K562 (cell line): ENCODE data around the gene NEK1. TPM values are rescaled to one million over a fixed set of nuclear protein-coding genes. Genes with fewer than 3 reads are reported as not detected.

Experiments used
- BRCA1 ChIP-seq, 2 experiments: fragments of 450-650 bp in 1 of 2; sonication (generic) in 1 of 2; formaldehyde crosslinking in 1 of 2; IDR thresholded peaks; 2 replicates each; pipeline versions ENCODE4 v1.5.0 to v1.6.1; 2017 to 2020; ENCODE audit warnings: mild to moderate bottlenecking in 1 of 2, missing genetic modification reagents in 1 of 2
- C11orf30 ChIP-seq: fragments of 450-650 bp; IDR thresholded peaks from 2 replicates; pipeline ENCODE4 v1.6.1; 2016; ENCODE audit warnings: low read depth, mild to moderate bottlenecking
- DIDO1 ChIP-seq: fragments of 450-650 bp; IDR thresholded peaks from 2 replicates; pipeline ENCODE4 v1.6.1; 2016; ENCODE audit warnings: low read depth, missing biosample characterization, missing genetic modification characterization
- DNMT1 ChIP-seq: fragments of 450-650 bp; IDR thresholded peaks from 2 replicates; pipeline ENCODE4 v1.6.1; 2016; ENCODE audit warnings: antibody characterized with exemption, mild to moderate bottlenecking
- E2F6 ChIP-seq, 2 experiments: IDR thresholded peaks; 2 replicates each; pipeline ENCODE4 v1.6.1; 2011; ENCODE audit warnings: borderline replicate concordance in 1 of 2, control low read depth in 1 of 2, low read depth in 1 of 2, low read length in 1 of 2, mild to moderate bottlenecking in 1 of 2, mixed read lengths in 1 of 2, moderate library complexity in 1 of 2; ENCODE audit not compliant: insufficient read depth in 1 of 2, insufficient read length in 1 of 2, poor library complexity in 1 of 2, severe bottlenecking in 1 of 2; ENCODE audit errors: extremely low read depth in 1 of 2
- ELF1 ChIP-seq: fragments of 200-800 bp; sonication (Bioruptor generic); IDR thresholded peaks from 2 replicates; pipeline ENCODE4 v1.6.1; 2016; ENCODE audit warnings: missing genetic modification characterization, missing compliant biosample characterization
- ETV5 ChIP-seq: sonication (generic); formaldehyde crosslinking; IDR thresholded peaks from 2 replicates; pipeline ENCODE4 v1.4.0; 2020; ENCODE audit warnings: low read depth, mild to moderate bottlenecking, missing genetic modification reagents
- HMGN3 ChIP-seq: IDR thresholded peaks from 2 replicates; pipeline ENCODE4 v1.6.1; 2011; ENCODE audit warnings: borderline replicate concordance, low read depth, mild to moderate bottlenecking, mixed read lengths, low read length; ENCODE audit not compliant: insufficient read length; ENCODE audit errors: extremely low read depth
- KAT2B ChIP-seq: IDR thresholded peaks from one replicate; pipeline ENCODE4 v1.6.1; 2012; ENCODE audit warnings: low read depth, mild to moderate bottlenecking, control low read depth, inconsistent platforms, low read length, moderate library complexity
- KLF1 ChIP-seq: fragments of 450-650 bp; IDR thresholded peaks from 2 replicates; pipeline ENCODE4 v1.6.1; 2016; ENCODE audit warnings: missing genetic modification characterization, missing compliant biosample characterization
- MAZ ChIP-seq, 2 experiments: fragments of 450-650 bp in 1 of 2; sonication (generic) in 1 of 2; formaldehyde crosslinking; IDR thresholded peaks in 1 of 2; conservative IDR thresholded peaks in 1 of 2; 2 replicates each; pipeline versions ENCODE4 v1.4.0 to v1.5.0; 2020; ENCODE audit warnings: mild to moderate bottlenecking in 1 of 2, missing genetic modification reagents in 1 of 2
- SMARCA4 ChIP-seq: fragments of 450-650 bp; IDR thresholded peaks from 2 replicates; pipeline ENCODE4 v1.6.1; 2016
- ZBTB34 ChIP-seq: fragments of 250-450 bp; sonication (Bioruptor Pico); IDR thresholded peaks from 2 replicates; pipeline ENCODE4 v1.8.0; 2021; ENCODE audit warnings: mild to moderate bottlenecking, moderate library complexity
- ZC3H8 ChIP-seq: fragments of 450-650 bp; IDR thresholded peaks from 2 replicates; pipeline ENCODE4 v1.6.1; 2017
- ZKSCAN8 ChIP-seq: fragments of 200-800 bp; sonication (Bioruptor generic); IDR thresholded peaks from 2 replicates; pipeline ENCODE4 v1.6.1; 2016; ENCODE audit warnings: missing genetic modification characterization, missing compliant biosample characterization
- ZNF146 ChIP-seq: IDR thresholded peaks from one replicate; pipeline ENCODE4 v1.6.1; 2018; ENCODE audit warnings: missing compliant biosample characterization; ENCODE audit not compliant: unreplicated experiment
- ZNF311 ChIP-seq: fragments of 250-450 bp; sonication (Bioruptor Pico); IDR thresholded peaks from 2 replicates; pipeline ENCODE4 v1.4.0; 2020; ENCODE audit warnings: mild to moderate bottlenecking, moderate library complexity
- ZNF655 ChIP-seq: fragments of 250-450 bp; sonication (Bioruptor Pico); IDR thresholded peaks from 2 replicates; pipeline ENCODE4 v1.5.0; 2021
- polyA plus RNA-seq, 8 experiments: library from polyadenylated mRNA; depleted of rRNA in 4 of 8; stranded (reverse) in 5 of 8; unstranded in 3 of 8; fragments of >200 nt; fragmentation: Nextera tagmentation in 2 of 8; fragmentation: Illumina TruSeq in 1 of 8; extraction: Ambion mirVana in 2 of 8; extraction: Trizol in 1 of 8; gene quantifications; 2 replicates each; pipeline versions ENCODE4 v1.2.1 to v1.2.3, GENCODE V29; 2011 to 2014; ENCODE audit warnings: inconsistent platforms in 1 of 8, missing spikeins in 1 of 8
- total RNA-seq, 7 experiments: library from RNA; depleted of rRNA in 6 of 7; stranded (reverse); fragments of >200 nt in 6 of 7; fragmentation: Illumina TruSeq in 2 of 7; extraction: Trizol in 2 of 7; gene quantifications; 2 replicates each; pipeline versions ENCODE4 v1.2.1 to v1.2.3, GENCODE V29; 2011 to 2021; ENCODE audit warnings: low replicate concordance in 1 of 7
- TF ChIP-seq, protein P1 (sequence below): sonication (generic); formaldehyde crosslinking; IDR thresholded peaks from 2 replicates; pipeline ENCODE4 v1.8.0; 2022; ENCODE audit warnings: mild to moderate bottlenecking, missing genetic modification reagents
- TF ChIP-seq, protein P2 (sequence below): sonication (generic); formaldehyde crosslinking; IDR thresholded peaks from 2 replicates; pipeline ENCODE4 v1.8.1; 2023; ENCODE audit warnings: mild to moderate bottlenecking, missing genetic modification reagents

The NEK1 gene
- total and polyA plus RNA-seq, 9 of the 15 experiments (the other 6 are each of a cell fraction or from before 2014, with no cell fraction given) = 6.2 to 15.7 (median 10.3) TPM

GRCh38 chr4:169611991-169612870 is at the start of gene NEK1 (continued):
- TF ChIP-seq ZBTB34 (no peak), ZKSCAN8 (CRISPR knock-in tag) (no peak), BRCA1 (IDR thresholded peaks at IDR 0.05) (no peak), BRCA1 (CRISPR knock-in tag; IDR thresholded peaks at IDR 0.05) (no peak), KAT2B (no peak), ZNF311 (CRISPR knock-in tag) (no peak), ZNF146 (no peak), C11orf30 (peak; percentile 85), SMARCA4 (0 out of 2 replicates have a peak, but pooled peaks have one; percentile 19), MAZ (CRISPR knock-in tag; conservative IDR thresholded peaks at IDR 0.05 in 1 of 2, IDR thresholded peaks at IDR 0.05 in 1 of 2) (peak in 1 of 2 experiments; percentile 54; a peak in 2 of 4 replicates), ZC3H8 (no peak), E2F6 (IDR thresholded peaks at IDR 0.05; ENCODE audit: borderline replicate concordance in 1 of 2, extremely low read depth in 1 of 2, insufficient read depth in 1 of 2, insufficient read length in 1 of 2, low read depth in 1 of 2, low read length in 1 of 2, poor library complexity in 1 of 2, severe bottlenecking in 1 of 2) (peak in 1 of 2 experiments; percentile 43), ZNF655 (CRISPR knock-in tag) (no peak), ELF1 (tag) (0 out of 2 replicates have a peak, but pooled peaks have one; percentile 47), DIDO1 (tag) (peak; percentile 49; the same call in 1 of the 2 replicates), ETV5 (CRISPR knock-in tag) (peak; percentile 64; the same call in 1 of the 2 replicates), KLF1 (tag) (no peak; the same call in 1 of the 2 replicates), DNMT1 (no peak), HMGN3 (peak; percentile 59)
- TF ChIP-seq, protein P1, sequence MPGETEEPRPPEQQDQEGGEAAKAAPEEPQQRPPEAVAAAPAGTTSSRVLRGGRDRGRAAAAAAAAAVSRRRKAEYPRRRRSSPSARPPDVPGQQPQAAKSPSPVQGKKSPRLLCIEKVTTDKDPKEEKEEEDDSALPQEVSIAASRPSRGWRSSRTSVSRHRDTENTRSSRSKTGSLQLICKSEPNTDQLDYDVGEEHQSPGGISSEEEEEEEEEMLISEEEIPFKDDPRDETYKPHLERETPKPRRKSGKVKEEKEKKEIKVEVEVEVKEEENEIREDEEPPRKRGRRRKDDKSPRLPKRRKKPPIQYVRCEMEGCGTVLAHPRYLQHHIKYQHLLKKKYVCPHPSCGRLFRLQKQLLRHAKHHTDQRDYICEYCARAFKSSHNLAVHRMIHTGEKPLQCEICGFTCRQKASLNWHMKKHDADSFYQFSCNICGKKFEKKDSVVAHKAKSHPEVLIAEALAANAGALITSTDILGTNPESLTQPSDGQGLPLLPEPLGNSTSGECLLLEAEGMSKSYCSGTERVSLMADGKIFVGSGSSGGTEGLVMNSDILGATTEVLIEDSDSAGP (CRISPR knock-in tag) = no peak
- TF ChIP-seq, protein P2, sequence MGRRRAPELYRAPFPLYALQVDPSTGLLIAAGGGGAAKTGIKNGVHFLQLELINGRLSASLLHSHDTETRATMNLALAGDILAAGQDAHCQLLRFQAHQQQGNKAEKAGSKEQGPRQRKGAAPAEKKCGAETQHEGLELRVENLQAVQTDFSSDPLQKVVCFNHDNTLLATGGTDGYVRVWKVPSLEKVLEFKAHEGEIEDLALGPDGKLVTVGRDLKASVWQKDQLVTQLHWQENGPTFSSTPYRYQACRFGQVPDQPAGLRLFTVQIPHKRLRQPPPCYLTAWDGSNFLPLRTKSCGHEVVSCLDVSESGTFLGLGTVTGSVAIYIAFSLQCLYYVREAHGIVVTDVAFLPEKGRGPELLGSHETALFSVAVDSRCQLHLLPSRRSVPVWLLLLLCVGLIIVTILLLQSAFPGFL (CRISPR knock-in tag) = no peak
